BLaER1 treated with 17β-estradiol and CSF1 and Interleukin-3, amounts not matched to agents 10 nM and 100 nM (cell line): ENCODE results near the gene KCTD13.
A peak's percentile ranks its signal among the peaks of the same experiment; 100 is the strongest.
"Not testable (repeated sequence)": the region's sequence is repeated elsewhere in the genome, so short reads cannot be mapped to it uniquely, and the experiment has no call there.

Experiments
- H3K27ac ChIP-seq, 11 experiments: shearing (Covaris generic); formaldehyde crosslinking; 2 replicates each; pipeline ENCODE4 v1.8.1; 2022
- H3K27me3 ChIP-seq, 11 experiments: shearing (Covaris generic); formaldehyde crosslinking; 2 replicates each; pipeline ENCODE4 v1.8.1; 2022
- H3K36me3 ChIP-seq, 11 experiments: shearing (Covaris generic); formaldehyde crosslinking; 2 replicates each; pipeline ENCODE4 v1.8.1; 2022
- H3K4me1 ChIP-seq, 10 experiments: shearing (Covaris generic); formaldehyde crosslinking; 2 replicates each; pipeline ENCODE4 v1.8.1; 2022
- H3K4me2 ChIP-seq, 11 experiments: shearing (Covaris generic); formaldehyde crosslinking; 2 replicates each; pipeline ENCODE4 v1.8.1; 2022
- H3K4me3 ChIP-seq, 10 experiments: shearing (Covaris generic); formaldehyde crosslinking; 2 replicates each; pipeline ENCODE4 v1.8.1; 2022
- H3K9ac ChIP-seq, 11 experiments: shearing (Covaris generic); formaldehyde crosslinking; 2 replicates each; pipeline ENCODE4 v1.8.1; 2022
- H3K9me3 ChIP-seq, 11 experiments: shearing (Covaris generic); formaldehyde crosslinking; replicated peaks in 1 of 11; 2 replicates each; pipeline ENCODE4 v1.8.1; 2022
- H4K20me1 ChIP-seq, 11 experiments: shearing (Covaris generic); formaldehyde crosslinking; 2 replicates each; pipeline ENCODE4 v1.8.1; 2022
- Cebpa-rat ChIP-seq, 11 experiments: shearing (Covaris generic); IDR thresholded peaks; 2 replicates each; pipeline ENCODE4 v1.8.1; 2022

The KCTD13 gene

DNA sequence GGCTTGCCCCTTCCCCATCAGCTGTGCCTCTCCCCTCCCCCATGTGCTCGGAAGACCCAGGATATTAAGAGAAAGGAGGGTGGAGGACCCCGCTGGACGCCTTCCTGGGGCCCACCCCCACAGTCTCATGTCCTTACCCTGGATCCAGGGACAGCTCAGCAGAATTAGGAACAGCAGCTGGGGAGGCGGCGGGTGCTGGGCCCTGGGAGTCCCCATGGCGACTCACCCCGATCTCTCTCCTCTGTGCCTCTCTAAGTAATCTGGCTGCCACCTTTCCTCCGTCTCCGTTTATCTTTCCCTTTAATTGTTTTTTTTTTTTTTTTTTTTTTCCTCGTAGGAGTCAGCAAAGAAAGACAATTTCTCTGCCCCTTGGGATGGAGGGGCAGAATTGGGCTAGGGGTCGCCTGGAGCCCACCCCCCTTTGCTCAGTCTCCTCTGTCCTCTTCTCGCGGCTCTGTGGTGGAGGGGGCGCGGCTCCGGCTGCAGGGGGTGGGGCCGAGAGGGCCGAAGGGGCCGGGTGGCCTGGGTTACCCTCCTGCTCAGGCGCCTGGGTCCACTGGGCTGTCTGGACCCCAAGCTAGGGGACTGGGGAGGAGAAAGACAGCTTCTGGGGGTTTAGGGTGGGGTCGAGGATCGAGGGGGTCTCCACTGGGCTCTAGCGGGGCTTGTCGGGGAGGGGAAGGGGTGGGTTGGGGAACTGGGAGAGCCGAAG is 27.1 kb downstream of the KCTD13 start:
- Histone ChIP-seq H3K9ac (no peak overlapping the region), H3K4me3 (peak overlapping the region in 1 of 10 experiments; percentile 76; a peak in 1 of 20 replicates), H3K4me1 (peaks cover 7 to 33% (median 26%) of the 10 kb centered on the region in 10 experiments; a peak in 18 of 20 replicates), H3K36me3 (no peaks in the 10 kb centered on the region), H3K9me3 (no peaks in the 10 kb centered on the region), H3K27ac (no peak overlapping the region), H3K4me2 (peak overlapping the region in 5 of 11 experiments; percentile 93 to 99 (median 95); a peak in 6 of 22 replicates), H4K20me1 (peaks cover 0 to 36% (median 7%) of the 10 kb centered on the region in 11 experiments; a peak in 7 of 22 replicates), H3K27me3 (peaks cover 27 to 51% (median 37%) of the 10 kb centered on the region in 11 experiments)
- TF ChIP-seq Cebpa-rat (IDR thresholded peaks at IDR 0.05): no peak

- Histone ChIP-seq H4K20me1 (peaks cover 0 to 36% (median 7%) of the 10 kb centered on the region in 11 experiments; a peak in 7 of 22 replicates), H3K9me3 (no peaks in the 10 kb centered on the region), H3K4me1 (peaks cover under 1 to 26% (median 19%) of the 10 kb centered on the region in 10 experiments; a peak in 16 of 20 replicates), H3K27ac (no peak overlapping the region), H3K36me3 (no peaks in the 10 kb centered on the region), H3K4me3 (no peak overlapping the region), H3K27me3 (peaks cover 27 to 51% (median 37%) of the 10 kb centered on the region in 11 experiments), H3K4me2 (no peak overlapping the region), H3K9ac (no peak overlapping the region)
- no peak for TF ChIP-seq Cebpa-rat (IDR thresholded peaks at IDR 0.05)
Observed at GRCh38 chr16:29898135-29898803, 27.8 kb downstream of the KCTD13 start.

GRCh38 chr16:29897333-29897732 is 28.7 kb downstream of the KCTD13 start:
- H3K36me3 ChIP-seq: no peaks in the 10 kb centered on the region
- no peak overlapping the region for H3K27ac ChIP-seq
- H3K4me1 ChIP-seq: peaks cover 0 to 31% (median 24%) of the 10 kb centered on the region in 10 experiments; a peak in 17 of 20 replicates
- H4K20me1 ChIP-seq: peaks cover 0 to 36% (median 7%) of the 10 kb centered on the region in 11 experiments; a peak in 7 of 22 replicates
- no peak overlapping the region for H3K4me2 ChIP-seq
- no peak for TF ChIP-seq Cebpa-rat (IDR thresholded peaks at IDR 0.05)
- peaks cover 27 to 51% (median 37%) of the 10 kb centered on the region in 11 experiments for H3K27me3 ChIP-seq
- H3K9me3 ChIP-seq: no peaks in the 10 kb centered on the region
- H3K9ac ChIP-seq: no peak overlapping the region
- H3K4me3 ChIP-seq: no peak overlapping the region

GRCh38 chr16:29896841-29897240 is 29.2 kb downstream of the KCTD13 start:
- Histone ChIP-seq H3K4me1 (peaks cover 0 to 33% (median 26%) of the 10 kb centered on the region in 10 experiments; a peak in 17 of 20 replicates), H3K27me3 (peaks cover 27 to 51% (median 37%) of the 10 kb centered on the region in 11 experiments), H3K27ac (no peak overlapping the region), H3K36me3 (no peaks in the 10 kb centered on the region), H3K9ac (no peak overlapping the region), H4K20me1 (peaks cover 0 to 33% (median 7%) of the 10 kb centered on the region in 11 experiments; a peak in 7 of 22 replicates), H3K4me3 (no peak overlapping the region), H3K4me2 (no peak overlapping the region), H3K9me3 (no peaks in the 10 kb centered on the region)
- no peak for TF ChIP-seq Cebpa-rat (IDR thresholded peaks at IDR 0.05)

DNA sequence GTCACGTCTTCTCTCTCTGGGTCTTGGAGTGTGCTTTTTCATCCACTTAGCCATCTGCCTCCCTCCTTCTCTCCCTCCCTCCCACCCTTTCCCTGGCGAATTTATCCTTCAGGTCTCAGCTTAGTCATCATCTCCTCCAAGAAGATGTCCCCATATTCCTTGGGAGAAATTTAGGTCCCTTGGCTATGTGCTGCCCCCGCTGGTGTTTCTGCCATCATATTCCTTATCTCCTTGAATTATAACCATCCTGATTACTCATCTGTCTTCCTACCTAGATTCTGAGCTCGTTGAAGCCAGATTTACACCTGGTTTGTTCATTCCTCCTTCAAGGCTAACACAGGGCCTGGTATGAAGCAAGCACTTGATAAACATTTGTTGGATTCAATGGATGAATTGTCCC is 31.7 kb downstream of the KCTD13 start:
- no peaks in the 10 kb centered on the region for H3K36me3 ChIP-seq
- no peak overlapping the region for H3K4me3 ChIP-seq
- no peak overlapping the region for H3K27ac ChIP-seq
- H3K27me3 ChIP-seq: peaks cover 22 to 36% (median 28%) of the 10 kb centered on the region in 11 experiments
- H3K4me1 ChIP-seq: peaks cover 0 to 20% (median 17%) of the 10 kb centered on the region in 10 experiments; a peak in 15 of 20 replicates
- no peak overlapping the region for H3K9ac ChIP-seq
- no peaks in the 10 kb centered on the region for H3K9me3 ChIP-seq
- no peak for TF ChIP-seq Cebpa-rat (IDR thresholded peaks at IDR 0.05)
- H4K20me1 ChIP-seq: peaks cover 0 to 21% (median 0%) of the 10 kb centered on the region in 11 experiments; a peak in 5 of 22 replicates
- H3K4me2 ChIP-seq: no peak overlapping the region

- no peak overlapping the region for H3K9ac ChIP-seq
- H3K36me3 ChIP-seq: no peaks in the 10 kb centered on the region
- H3K4me3 ChIP-seq: no peak overlapping the region
- H3K27ac ChIP-seq: no peak overlapping the region
- H3K4me2 ChIP-seq: no peak overlapping the region
- peaks cover 0 to 18% (median 0%) of the 10 kb centered on the region in 11 experiments; a peak in 4 of 22 replicates for H4K20me1 ChIP-seq
- peaks cover 0 to 20% (median 17%) of the 10 kb centered on the region in 10 experiments; a peak in 15 of 20 replicates for H3K4me1 ChIP-seq
- no peaks in the 10 kb centered on the region for H3K9me3 ChIP-seq
- no peak for TF ChIP-seq Cebpa-rat (IDR thresholded peaks at IDR 0.05)
- peaks cover 14 to 28% (median 20%) of the 10 kb centered on the region in 11 experiments for H3K27me3 ChIP-seq
Observed at GRCh38 chr16:29893553-29893952, 32.5 kb downstream of the KCTD13 start.

DNA sequence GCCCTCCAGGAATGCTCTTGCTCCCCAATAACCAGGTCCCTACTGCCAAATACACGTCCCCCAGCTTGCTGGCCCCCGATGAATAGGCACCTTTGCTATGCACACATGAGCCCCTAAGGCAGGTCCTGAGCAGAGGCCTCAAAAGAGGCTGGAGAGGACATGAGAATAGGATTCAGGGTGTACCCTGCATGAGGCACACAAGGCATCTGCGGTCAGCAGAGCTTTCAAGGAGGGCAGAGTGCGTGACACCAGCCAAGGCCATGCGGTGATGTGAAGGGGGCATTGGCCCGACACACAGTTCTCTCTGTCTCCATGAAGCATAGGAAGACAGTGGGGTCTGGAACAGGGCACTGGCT is 33.6 kb downstream of the KCTD13 start:
- no peaks in the 10 kb centered on the region for H3K36me3 ChIP-seq
- H3K27ac ChIP-seq: peak overlapping the region in 7 of 11 experiments; percentile 2 to 55 (median 47); a peak in 8 of 22 replicates
- H3K4me3 ChIP-seq: no peak overlapping the region
- peaks cover 0 to 20% (median 17%) of the 10 kb centered on the region in 10 experiments; a peak in 15 of 20 replicates for H3K4me1 ChIP-seq
- TF ChIP-seq Cebpa-rat (IDR thresholded peaks at IDR 0.05): no peak; a peak in 2 of 22 replicates
- H3K4me2 ChIP-seq: peak overlapping the region in 10 of 11 experiments; percentile 6 to 68 (median 51); a peak in 17 of 22 replicates
- peak overlapping the region in 1 of 11 experiments; percentile 19; a peak in 1 of 22 replicates for H3K9ac ChIP-seq
- no peaks in the 10 kb centered on the region for H3K9me3 ChIP-seq
- peaks cover 0 to 6% (median 0%) of the 10 kb centered on the region in 11 experiments; a peak in 2 of 22 replicates for H4K20me1 ChIP-seq
- H3K27me3 ChIP-seq: peaks cover 3 to 17% (median 9%) of the 10 kb centered on the region in 11 experiments; a peak in 21 of 22 replicates

GRCh38 chr16:29891525-29892457 is 34.2 kb downstream of the KCTD13 start:
- H3K4me3 ChIP-seq: no peak overlapping the region
- no peaks in the 10 kb centered on the region for H3K9me3 ChIP-seq
- peaks cover 0 to 10% (median 3%) of the 10 kb centered on the region in 11 experiments; a peak in 10 of 22 replicates for H3K27me3 ChIP-seq
- peak in 6 of 11 experiments; percentile 24 to 70 (median 55); a peak in 8 of 22 replicates for TF ChIP-seq Cebpa-rat (IDR thresholded peaks at IDR 0.05)
- no peaks in the 10 kb centered on the region for H3K36me3 ChIP-seq
- H4K20me1 ChIP-seq: peaks cover 0 to 6% (median 0%) of the 10 kb centered on the region in 11 experiments; a peak in 1 of 22 replicates
- H3K4me2 ChIP-seq: peak overlapping the region in 10 of 11 experiments; percentile 6 to 68 (median 51); a peak in 17 of 22 replicates
- H3K9ac ChIP-seq: peak overlapping the region in 1 of 11 experiments; percentile 19; a peak in 2 of 22 replicates
- peaks cover 0 to 20% (median 17%) of the 10 kb centered on the region in 10 experiments; a peak in 15 of 20 replicates for H3K4me1 ChIP-seq
- peak overlapping the region in 7 of 11 experiments; percentile 29 to 55 (median 47); a peak in 10 of 22 replicates for H3K27ac ChIP-seq

- H3K27ac ChIP-seq, H4K20me1 ChIP-seq, H3K4me3 ChIP-seq, H3K27me3 ChIP-seq, H3K9me3 ChIP-seq, H3K4me2 ChIP-seq, H3K9ac ChIP-seq, H3K36me3 ChIP-seq: not testable (repeated sequence)
- peaks cover 0 to 20% (median 17%) of the 10 kb centered on the region in 10 experiments; a peak in 15 of 20 replicates for H3K4me1 ChIP-seq
Observed at GRCh38 chr16:29889372-29889771, 36.7 kb downstream of the KCTD13 start.
